Activated naive CD8-positive, alpha-beta T cell (primary cell): ENCODE measurements around the gene RSF1.
"Not testable (repeated sequence)": the region's sequence is repeated elsewhere in the genome, so short reads cannot be mapped to it uniquely, and the experiment has no call there.

Experiments used
- H3K27ac Mint-ChIP-seq: one replicate; pipeline ENCODE4 v1.8.0; 2021; ENCODE audit warnings: mixed read lengths
- H3K27me3 Mint-ChIP-seq: one replicate; pipeline ENCODE4 v1.8.0; 2021; ENCODE audit warnings: mixed read lengths
- H3K36me3 Mint-ChIP-seq: one replicate; pipeline ENCODE4 v1.8.0; 2021; ENCODE audit warnings: mixed read lengths
- H3K4me1 Mint-ChIP-seq: one replicate; pipeline ENCODE4 v1.8.0; 2021; ENCODE audit warnings: low read depth, mixed read lengths
- H3K4me3 Mint-ChIP-seq: one replicate; pipeline ENCODE4 v1.8.0; 2021; ENCODE audit warnings: mild to moderate bottlenecking, mixed read lengths
- H3K9me3 Mint-ChIP-seq: one replicate; pipeline ENCODE4 v1.8.0; 2021; ENCODE audit warnings: low read depth, mixed read lengths

Gene RSF1, protein sequence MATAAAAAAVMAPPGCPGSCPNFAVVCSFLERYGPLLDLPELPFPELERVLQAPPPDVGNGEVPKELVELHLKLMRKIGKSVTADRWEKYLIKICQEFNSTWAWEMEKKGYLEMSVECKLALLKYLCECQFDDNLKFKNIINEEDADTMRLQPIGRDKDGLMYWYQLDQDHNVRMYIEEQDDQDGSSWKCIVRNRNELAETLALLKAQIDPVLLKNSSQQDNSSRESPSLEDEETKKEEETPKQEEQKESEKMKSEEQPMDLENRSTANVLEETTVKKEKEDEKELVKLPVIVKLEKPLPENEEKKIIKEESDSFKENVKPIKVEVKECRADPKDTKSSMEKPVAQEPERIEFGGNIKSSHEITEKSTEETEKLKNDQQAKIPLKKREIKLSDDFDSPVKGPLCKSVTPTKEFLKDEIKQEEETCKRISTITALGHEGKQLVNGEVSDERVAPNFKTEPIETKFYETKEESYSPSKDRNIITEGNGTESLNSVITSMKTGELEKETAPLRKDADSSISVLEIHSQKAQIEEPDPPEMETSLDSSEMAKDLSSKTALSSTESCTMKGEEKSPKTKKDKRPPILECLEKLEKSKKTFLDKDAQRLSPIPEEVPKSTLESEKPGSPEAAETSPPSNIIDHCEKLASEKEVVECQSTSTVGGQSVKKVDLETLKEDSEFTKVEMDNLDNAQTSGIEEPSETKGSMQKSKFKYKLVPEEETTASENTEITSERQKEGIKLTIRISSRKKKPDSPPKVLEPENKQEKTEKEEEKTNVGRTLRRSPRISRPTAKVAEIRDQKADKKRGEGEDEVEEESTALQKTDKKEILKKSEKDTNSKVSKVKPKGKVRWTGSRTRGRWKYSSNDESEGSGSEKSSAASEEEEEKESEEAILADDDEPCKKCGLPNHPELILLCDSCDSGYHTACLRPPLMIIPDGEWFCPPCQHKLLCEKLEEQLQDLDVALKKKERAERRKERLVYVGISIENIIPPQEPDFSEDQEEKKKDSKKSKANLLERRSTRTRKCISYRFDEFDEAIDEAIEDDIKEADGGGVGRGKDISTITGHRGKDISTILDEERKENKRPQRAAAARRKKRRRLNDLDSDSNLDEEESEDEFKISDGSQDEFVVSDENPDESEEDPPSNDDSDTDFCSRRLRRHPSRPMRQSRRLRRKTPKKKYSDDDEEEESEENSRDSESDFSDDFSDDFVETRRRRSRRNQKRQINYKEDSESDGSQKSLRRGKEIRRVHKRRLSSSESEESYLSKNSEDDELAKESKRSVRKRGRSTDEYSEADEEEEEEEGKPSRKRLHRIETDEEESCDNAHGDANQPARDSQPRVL (N-terminal part only)

DNA sequence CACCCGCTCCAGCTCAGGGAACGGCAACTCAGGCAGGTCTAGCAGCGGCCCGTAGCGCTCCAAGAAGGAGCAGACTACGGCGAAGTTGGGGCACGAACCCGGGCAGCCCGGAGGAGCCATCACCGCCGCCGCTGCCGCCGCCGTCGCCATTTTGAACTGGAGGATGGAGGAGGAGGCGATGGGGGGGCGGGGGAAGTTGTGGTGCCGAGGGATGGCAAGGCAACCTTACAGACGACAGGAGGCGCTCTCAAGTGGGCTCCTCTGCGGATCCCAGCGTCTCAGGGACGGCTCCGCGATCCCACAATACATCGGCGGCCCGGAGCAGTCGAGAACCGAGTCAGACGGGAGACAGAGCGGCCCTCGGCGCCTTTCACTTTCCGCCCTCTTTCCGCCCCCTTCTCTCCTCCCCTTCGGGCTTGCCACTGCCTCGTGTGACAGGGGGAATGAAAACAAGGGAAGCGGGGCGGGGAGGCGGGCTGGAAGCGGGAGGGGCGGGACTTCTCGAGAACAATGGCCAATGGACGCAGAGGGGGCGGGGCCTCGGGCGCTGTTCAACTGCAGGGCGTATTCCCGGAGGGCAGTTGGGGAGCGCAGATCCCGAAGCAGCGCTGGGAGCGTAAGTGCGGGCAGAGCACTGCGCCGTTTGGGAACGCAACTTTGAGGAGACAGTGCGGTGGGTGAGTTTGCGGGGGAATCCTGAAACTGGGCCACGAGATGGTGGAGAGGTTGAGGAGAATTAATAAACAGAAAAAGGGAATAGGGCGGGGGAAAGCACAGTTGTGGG, at the start of gene RSF1, which contains the start of gene AAMDC:
Gene RSF1 (minus strand): TSS at position 158 of the 784 bp plus-strand sequence. CDS start 8 bp downstream, at position 150.
Gene AAMDC (plus strand): TSS at position 580 of the 784 bp plus-strand sequence. CDS start 21,353 bp downstream, outside the sequence.
- H3K4me3 Mint-ChIP-seq: peak within 1 kb of the TSS; percentile 100
- H3K4me1 Mint-ChIP-seq: peaks cover 40% of the 10 kb centered on the region
- H3K27me3 Mint-ChIP-seq: no peaks in the 10 kb centered on the region
- H3K36me3 Mint-ChIP-seq: peaks cover 4% of the 10 kb centered on the region
- H3K27ac Mint-ChIP-seq: peak within 1 kb of the TSS; percentile 94
- H3K9me3 Mint-ChIP-seq: no peaks in the 10 kb centered on the region

DNA sequence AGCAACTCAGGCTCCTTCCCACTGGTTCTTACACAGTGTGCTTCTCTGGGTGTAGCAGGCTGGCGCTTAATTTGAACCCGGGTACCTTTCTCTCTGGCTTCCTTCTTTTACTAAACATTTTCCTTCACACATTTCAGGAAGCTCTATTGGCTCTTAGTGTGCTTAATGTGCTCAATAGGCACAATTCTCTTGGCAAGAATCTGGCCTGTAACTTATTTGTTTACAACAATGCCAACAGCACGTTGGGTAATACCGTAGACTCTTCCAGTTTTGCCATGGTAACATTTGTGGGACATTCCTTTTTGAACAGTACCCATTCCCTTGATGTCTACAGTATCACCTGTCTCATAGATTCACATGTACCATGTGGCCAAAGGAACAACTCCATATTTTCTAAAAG, 48.2 kb upstream of the RSF1 start:
- Mint-ChIP-seq H3K27me3 (no peaks in the 10 kb centered on the region), H3K4me1 (no peaks in the 10 kb centered on the region), H3K36me3 (peaks cover 12% of the 10 kb centered on the region), H3K9me3 (no peaks in the 10 kb centered on the region), H3K4me3 (no peak overlapping the region), H3K27ac (no peak overlapping the region)

DNA sequence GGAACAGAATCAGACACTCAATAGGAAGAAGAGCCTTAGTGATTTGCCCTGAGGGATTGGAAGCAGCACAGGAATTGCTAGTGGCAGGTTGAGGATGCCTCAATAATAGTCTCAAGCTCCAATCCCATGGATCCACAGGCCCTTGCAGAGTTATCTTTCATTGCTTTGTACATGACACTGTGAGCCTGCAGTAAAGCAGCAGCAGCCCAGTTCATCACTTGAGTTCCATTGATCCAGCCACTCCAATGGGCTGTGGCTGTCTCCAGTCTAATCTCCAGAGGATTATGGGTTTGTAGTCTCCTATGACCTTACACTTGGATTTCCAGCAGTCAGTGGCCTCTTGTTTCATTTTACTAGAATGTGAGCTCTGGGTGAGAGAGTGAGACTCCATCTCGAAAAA, 45.8 kb upstream of the RSF1 start:
- Mint-ChIP-seq H3K4me1 (no peaks in the 10 kb centered on the region), H3K27me3 (no peaks in the 10 kb centered on the region), H3K36me3 (peaks cover 8% of the 10 kb centered on the region), H3K9me3 (no peaks in the 10 kb centered on the region), H3K4me3 (no peak overlapping the region), H3K27ac (no peak overlapping the region)

DNA sequence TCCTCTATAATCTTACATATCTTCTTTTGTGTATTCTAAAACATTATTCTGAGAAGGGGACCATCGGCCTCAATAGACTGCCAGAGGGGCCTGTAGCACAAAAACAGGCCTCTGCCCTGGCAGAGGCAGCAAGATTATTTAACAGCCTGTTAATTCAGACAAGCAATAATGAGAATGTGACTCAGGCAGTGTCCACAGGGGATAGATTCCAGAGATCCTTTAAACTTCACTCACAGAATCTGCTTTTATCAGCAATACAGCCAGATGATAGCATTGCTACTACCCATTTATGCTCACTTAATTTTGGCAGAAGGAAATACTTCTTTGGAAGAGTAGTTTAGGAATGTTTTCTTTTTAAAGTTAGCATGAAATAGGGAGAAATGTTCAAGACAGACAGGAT, 45.3 kb upstream of the RSF1 start:
- Mint-ChIP-seq H3K4me3 (no peak overlapping the region), H3K36me3 (peaks cover 8% of the 10 kb centered on the region), H3K9me3 (no peaks in the 10 kb centered on the region), H3K4me1 (no peaks in the 10 kb centered on the region), H3K27ac (no peak overlapping the region), H3K27me3 (no peaks in the 10 kb centered on the region)

DNA sequence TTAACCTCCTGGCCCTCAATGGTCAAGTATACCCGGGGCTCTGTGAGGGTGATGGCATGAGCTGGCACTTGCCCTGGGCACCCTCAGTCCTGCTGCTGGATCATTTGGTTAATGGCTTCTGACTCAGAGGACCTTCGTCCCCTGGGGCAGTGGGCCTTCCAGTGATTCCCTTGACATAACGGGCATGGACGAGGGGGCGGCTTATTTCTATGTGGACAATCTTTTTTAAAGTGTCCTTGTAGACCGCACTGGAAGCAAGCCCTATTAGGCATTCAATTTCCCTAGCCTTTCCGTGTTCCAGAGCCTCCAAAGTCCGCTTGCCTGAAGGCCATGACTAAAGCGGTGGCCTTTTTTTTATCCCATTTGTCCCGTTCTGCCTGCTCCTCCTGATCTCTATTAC, 40.9 kb upstream of the RSF1 start:
- not testable (repeated sequence) for H3K4me3 Mint-ChIP-seq, H3K27ac Mint-ChIP-seq, H3K4me1 Mint-ChIP-seq, H3K27me3 Mint-ChIP-seq, H3K9me3 Mint-ChIP-seq
- H3K36me3 Mint-ChIP-seq: peaks cover 10% of the 10 kb centered on the region

DNA sequence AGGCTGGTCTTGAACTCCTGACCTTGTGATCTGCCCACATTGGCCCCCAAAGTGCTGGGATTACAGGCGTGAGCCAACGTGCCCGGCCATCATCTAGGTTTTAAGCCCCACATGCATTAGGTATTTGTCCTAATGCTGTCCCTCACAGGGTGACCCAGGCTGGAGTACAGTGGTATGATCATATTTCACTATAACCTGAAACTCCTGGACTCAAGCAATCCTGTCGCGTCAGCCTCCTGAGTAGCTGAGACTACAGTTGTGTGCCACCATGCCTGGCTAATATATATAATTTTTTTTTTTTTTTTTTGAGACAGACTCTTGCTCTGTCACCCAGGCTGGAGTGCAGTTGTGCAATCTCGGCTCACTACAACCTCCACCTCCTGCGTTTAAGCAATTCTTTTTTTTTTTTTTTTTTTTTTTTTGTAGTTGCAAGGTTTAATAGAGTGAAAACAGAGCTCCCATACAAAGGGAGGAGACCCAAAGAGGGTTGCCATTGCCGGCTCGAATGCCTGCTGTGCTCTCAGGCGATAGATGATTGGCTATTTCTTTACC, 37.5 kb upstream of the RSF1 start:
- H3K9me3 Mint-ChIP-seq, H3K4me1 Mint-ChIP-seq, H3K4me3 Mint-ChIP-seq, H3K27ac Mint-ChIP-seq, H3K27me3 Mint-ChIP-seq: not testable (repeated sequence)
- peaks cover 23% of the 10 kb centered on the region for H3K36me3 Mint-ChIP-seq

DNA sequence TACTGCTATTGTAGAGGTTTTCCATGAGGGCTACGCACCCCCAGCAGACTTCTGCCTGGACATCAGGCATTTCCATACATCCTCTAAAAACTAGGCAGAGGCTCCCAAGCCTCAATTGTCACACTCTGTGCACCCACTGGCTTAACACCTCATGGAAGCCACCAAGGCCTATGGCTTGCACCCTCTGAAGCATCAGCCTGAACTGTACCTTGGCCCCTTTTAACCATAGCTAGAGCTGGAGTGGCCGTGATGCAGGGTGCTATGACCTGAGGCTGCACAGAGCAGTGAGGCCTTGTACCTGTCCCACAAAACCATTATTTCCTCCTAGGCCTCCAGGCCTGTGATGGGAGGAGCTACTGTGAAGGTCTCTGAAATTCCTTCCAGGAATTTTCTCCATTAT, 34.3 kb upstream of the RSF1 start:
- no peak overlapping the region for H3K27ac Mint-ChIP-seq
- H3K27me3 Mint-ChIP-seq: no peaks in the 10 kb centered on the region
- H3K9me3 Mint-ChIP-seq: peaks cover 5% of the 10 kb centered on the region
- peaks cover 30% of the 10 kb centered on the region for H3K36me3 Mint-ChIP-seq
- no peak overlapping the region for H3K4me3 Mint-ChIP-seq
- no peaks in the 10 kb centered on the region for H3K4me1 Mint-ChIP-seq

DNA sequence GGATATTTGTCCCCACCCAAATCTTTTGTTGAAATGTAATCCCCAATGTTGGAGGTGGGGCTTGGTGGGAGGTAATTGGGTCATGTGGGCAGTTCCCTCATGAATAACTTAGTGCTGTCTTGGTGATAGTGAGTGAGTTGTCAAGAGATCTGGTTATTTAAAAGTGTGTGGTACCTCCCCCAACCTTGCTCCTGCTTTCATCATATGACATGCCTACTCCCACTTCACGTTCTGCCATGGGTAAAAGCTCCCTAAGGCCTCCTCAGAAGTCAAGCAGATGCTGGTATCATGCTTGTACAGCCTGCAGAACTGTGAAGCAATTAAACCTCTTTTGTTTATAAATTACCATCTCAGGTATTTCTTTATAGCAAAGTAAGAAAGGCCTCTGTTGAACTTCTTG, 31.0 kb upstream of the RSF1 start:
- H3K27me3 Mint-ChIP-seq: no peaks in the 10 kb centered on the region
- no peak overlapping the region for H3K4me3 Mint-ChIP-seq
- peaks cover 4% of the 10 kb centered on the region for H3K9me3 Mint-ChIP-seq
- no peak overlapping the region for H3K27ac Mint-ChIP-seq
- no peaks in the 10 kb centered on the region for H3K4me1 Mint-ChIP-seq
- peaks cover 38% of the 10 kb centered on the region for H3K36me3 Mint-ChIP-seq

DNA sequence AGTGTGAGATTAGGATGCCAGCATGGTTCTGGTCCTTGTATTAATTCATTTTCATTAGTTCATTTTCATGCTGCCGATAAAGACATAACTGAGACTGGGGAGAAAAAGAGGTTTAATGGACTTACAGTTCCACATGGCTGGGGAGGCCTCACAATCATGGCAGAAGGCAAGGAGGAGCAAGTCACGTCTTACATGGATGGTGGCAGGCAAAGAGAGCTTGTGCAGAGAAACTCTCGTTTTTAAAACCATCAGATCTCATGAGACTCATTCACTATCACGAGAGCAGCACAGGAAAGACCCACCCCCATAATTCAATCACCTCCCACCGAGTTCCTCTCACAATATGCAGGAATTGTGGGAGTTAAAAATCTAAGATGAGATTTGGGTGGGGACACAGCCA, 23.2 kb upstream of the RSF1 start:
- H3K36me3 Mint-ChIP-seq: peaks cover 46% of the 10 kb centered on the region
- peaks cover 19% of the 10 kb centered on the region for H3K9me3 Mint-ChIP-seq
- H3K27ac Mint-ChIP-seq, H3K4me3 Mint-ChIP-seq, H3K4me1 Mint-ChIP-seq, H3K27me3 Mint-ChIP-seq: not testable (repeated sequence)

DNA sequence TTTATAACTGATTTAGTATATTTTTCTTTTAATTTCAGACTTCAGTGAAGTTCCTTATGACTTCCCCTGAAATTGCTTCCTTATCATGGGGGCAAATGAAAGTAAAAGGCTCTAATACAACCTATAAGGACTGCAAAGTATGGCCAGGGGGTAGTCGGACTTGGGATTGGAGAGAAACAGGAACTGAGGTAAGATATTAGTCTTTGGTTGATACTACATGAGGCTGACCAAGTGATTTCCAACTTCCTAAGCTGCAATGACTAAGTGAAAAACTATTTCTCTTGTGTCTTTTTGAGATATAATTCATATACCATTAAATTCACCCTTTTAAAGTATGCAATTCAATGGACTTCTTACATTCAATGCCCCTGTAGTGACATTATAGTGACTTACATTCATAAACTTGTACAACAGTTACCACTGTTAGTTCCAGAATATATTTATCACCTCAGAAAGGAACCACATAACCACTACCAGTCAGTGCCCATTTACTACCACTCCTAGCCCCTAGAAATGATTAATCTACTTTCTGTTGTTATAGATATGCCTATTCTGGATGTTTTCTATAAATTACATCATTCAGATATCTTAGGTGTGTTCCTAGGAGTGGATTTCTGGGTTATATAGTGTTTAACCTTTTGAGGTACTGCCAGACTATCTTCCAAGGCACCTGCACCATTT, 22.1 kb upstream of the RSF1 start:
- Mint-ChIP-seq H3K4me1 (no peaks in the 10 kb centered on the region), H3K27ac (no peak overlapping the region), H3K9me3 (peaks cover 19% of the 10 kb centered on the region), H3K4me3 (no peak overlapping the region), H3K27me3 (no peaks in the 10 kb centered on the region), H3K36me3 (peaks cover 42% of the 10 kb centered on the region)

DNA sequence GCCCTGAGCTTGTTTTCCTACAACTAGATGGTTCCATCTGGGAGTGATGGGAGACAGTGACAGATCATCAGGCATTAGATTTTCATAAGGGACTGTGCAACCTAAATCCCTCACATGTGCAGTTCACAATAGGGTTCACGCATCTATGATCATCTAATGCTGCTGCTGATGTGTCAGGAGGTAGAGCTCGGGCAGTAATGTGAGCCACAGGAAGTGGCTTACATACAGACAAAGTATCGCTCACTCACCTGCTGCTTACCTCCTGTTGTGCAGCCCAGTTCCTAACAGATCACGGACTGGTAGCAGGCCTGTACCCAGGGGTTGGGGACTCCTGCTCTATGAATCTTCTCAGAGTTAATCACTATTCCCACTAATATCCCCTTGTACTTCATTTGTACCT, 12.8 kb upstream of the RSF1 start:
- Mint-ChIP-seq H3K4me1 (peaks cover 5% of the 10 kb centered on the region), H3K36me3 (no peaks in the 10 kb centered on the region), H3K9me3 (peaks cover 3% of the 10 kb centered on the region), H3K27me3 (no peaks in the 10 kb centered on the region), H3K4me3 (no peak overlapping the region), H3K27ac (no peak overlapping the region)

DNA sequence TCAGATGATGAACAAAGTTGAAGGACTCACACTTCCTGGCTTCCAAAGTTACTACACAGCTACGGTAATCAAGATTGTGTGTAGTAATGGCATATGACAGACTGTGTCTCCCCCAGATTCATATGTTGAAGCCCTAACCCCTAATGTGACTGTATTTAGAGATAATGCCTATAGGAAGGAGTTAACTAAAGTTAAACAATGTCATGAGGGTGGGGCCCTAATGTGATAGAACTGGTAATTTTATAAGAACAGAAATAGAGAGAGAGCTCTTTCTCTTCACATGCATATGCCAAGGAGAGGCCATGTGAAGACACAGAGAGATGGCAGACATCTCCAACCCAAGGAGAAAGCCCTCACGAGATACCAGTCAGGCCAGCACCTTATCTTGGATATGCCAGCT, 8.4 kb upstream of the RSF1 start:
- Mint-ChIP-seq H3K27ac (no peak overlapping the region), H3K9me3 (peaks cover 3% of the 10 kb centered on the region)

DNA sequence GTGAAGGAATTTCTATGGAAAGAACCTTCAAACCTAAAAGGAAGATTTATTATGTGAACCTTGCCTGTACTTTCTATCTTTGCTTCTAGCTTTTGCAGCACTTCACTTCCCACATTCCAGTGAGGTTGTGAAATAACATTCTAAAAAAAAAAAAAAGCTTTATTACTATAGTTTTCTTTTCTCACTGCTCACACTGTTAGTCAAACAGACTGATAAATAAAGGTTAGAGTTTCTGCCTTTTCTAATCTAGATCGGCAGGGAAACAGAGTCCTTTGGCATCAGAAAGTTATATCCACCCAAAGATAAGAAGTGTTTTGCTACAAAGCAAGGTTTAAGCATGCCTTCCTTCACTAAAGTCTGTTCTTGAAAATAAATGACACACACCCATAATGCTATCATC, 3.3 kb upstream of the RSF1 start:
- Mint-ChIP-seq H3K4me3 (no peak overlapping the region), H3K4me1 (peaks cover 13% of the 10 kb centered on the region), H3K36me3 (no peaks in the 10 kb centered on the region), H3K27me3 (no peaks in the 10 kb centered on the region), H3K9me3 (no peaks in the 10 kb centered on the region), H3K27ac (no peak overlapping the region)

More for the DNA sequence above, 8.4 kb upstream of the RSF1 start:
- Mint-ChIP-seq H3K4me3 (no peak overlapping the region), H3K4me1 (peaks cover 5% of the 10 kb centered on the region), H3K36me3 (no peaks in the 10 kb centered on the region), H3K27me3 (no peaks in the 10 kb centered on the region)
